GM18867 (cell line): ENCODE results near the gene KRTAP2-3.
"Not testable (repeated sequence)": the region's sequence is repeated elsewhere in the genome, so short reads cannot be mapped to it uniquely, and the experiment has no call there.

Source experiments
- ATAC-seq: cut with Tn5 transposase; IDR thresholded peaks from one replicate; pipeline ENCODE4 v1.9.1; 2021; ENCODE audit warnings: mild to moderate bottlenecking, moderate library complexity; ENCODE audit not compliant: unreplicated experiment

The KRTAP2-3 gene

DNA sequence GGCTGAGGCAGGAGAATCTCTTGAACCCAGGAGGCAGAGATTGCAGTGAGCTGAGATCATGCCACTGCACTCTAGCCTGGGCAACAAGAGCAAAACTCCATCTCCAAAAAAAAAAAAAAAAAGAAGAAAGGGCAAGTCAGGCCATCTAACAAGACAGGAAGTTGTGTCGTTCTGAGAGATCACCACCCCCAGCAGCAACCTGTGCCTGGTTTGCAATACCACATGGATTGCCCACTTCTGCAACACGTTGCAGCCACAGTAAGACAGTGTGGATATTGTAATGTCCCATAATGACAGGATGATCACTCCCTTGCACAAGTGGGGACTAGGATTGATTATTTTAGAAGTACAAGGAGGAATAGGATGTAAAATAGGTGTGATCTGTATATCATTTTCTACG lies 9.1 kb upstream of the KRTAP2-3 start:
- ATAC-seq, result no peak

DNA sequence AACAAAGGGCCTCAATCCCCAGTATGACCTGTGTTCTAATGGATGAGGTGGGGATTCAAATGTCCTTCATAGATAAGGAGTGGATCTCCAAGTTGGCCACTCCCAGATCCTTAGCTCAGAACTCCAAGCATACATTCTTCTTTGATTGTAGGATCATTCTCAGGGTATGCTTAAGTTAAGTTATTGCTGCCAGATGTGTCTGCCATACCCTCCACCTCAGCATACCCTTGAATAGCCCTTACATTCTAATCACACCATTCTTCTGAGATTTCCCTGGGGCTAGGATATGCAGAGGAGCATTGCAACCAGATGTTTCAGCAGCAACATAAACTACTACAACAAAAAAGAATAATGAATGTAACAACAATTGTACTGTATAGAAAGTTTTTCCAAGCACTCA lies 7.4 kb upstream of the KRTAP2-3 start:
- ATAC-seq, result no peak

GRCh38 chr17:41065829-41066624 lies 6.1 kb upstream of the KRTAP2-3 start, which contains the start of gene KRTAP2-4:
Gene KRTAP2-4 (minus strand): TSS chr17:41065879. CDS start chr17:41065845, 34 bp downstream.
- ATAC-seq, result no peak

DNA sequence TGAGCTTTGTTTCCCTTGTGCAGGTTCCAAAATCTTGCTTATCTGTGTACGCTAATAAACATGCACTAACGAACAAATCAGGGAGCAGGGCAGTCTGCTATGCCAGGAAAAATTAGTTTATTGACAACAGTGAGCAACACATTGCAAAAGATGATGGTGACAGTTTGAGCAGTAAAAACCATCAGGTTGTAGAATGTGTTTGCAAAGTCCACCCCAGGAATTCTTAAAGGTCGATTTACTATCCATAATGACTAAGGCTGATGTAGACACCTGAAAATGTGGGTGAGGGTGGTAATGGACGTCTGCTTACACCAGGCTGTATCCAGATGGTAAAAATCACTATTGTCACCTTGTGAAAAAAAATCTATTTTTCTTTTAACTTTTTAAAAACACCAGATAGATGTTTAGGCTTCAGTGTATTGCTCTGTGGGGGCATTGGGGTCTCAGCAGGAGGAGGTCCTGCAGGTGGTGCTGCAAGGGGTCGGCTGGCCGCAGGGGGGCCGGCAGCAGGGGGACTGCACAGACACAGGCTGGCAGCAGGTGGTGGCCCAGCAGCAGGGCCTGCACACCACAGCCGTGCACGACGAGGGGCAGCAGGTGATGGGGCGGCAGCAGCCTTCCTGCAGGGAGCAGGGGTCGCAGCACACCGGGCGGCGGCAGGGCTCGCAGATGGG lies 5.2 kb upstream of the KRTAP2-3 start:
- ATAC-seq, result not testable (repeated sequence)

DNA sequence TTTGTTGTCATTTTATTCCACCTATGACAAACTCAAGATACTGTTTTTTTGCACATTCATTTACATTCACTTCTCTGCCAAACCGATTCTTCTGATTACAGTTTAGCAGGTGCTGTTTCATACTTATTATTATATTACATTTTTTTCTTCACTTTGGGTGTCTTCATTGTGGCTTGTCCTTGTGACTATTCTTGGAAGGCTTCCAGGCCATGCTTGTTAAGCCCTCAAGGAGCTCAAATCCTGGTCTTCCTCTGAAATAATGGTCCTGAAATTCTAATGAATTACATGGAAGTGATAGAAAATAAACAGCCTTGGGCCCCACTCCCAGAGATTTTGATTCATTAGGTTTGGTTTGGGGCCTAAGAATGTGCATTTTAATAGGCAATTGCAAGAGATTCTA lies 4.4 kb upstream of the KRTAP2-3 start:
- no peak for ATAC-seq

DNA sequence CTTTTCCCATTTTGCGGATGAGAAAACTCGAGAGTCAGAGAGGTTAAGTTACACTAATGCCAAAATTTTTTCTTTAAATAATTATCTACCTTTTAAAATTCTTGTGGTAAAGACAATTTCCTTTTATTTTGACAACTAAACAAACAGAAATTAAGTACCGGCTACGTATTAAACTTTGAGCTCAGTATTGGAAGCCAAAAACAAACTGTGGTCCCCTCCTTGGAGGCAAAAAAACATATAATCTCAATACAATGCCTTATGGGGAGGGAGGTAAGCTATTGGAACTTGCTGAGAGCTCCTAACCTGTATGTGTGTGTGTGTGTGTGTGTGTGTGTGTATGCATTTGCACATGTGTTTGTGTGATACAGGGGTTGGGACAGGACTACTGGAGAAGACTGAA lies 3.5 kb upstream of the KRTAP2-3 start:
- no peak for ATAC-seq

- ATAC-seq, result no peak
Measured at GRCh38 chr17:41061964-41062363, 2.0 kb upstream of the KRTAP2-3 start.

DNA sequence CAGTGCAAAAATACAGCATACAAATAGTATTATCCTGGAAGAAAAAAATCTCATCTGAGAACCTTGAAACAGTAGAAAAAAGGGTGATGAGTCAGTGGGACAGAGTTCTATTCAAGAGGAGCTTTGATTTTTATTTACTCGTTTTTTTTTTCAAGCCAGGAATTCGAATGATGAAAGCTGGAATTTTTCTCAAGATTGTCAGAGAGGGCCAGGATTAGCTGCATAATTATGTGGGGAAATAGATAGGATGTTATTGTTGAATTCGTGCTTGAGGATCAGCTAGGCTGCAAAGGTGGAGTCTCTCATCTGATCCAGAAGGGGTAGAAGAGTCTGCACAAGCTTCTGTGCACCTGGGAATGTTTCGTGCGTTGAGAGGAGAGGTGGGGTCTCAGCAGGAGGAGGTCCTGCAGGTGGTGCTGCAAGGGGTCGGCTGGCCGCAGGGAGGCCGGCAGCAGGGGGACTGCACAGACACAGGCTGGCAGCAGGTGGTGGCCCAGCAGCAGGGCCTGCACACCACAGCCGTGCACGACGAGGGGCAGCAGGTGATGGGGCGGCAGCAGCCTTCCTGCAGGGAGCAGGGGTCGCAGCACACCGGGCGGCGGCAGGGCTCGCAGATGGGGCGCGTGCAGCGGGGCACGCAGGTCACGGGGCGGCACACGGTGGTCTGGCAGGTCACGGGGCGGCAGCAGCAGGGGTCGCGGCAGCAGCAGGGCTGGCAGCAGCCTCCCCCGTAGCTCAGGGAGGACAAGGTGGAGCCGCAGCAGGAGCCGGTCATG lies 450 bp downstream of the KRTAP2-3 start:
- not testable (repeated sequence) for ATAC-seq

- ATAC-seq, result no peak
Measured at GRCh38 chr17:41058741-41059140, 1.2 kb downstream of the KRTAP2-3 start.

DNA sequence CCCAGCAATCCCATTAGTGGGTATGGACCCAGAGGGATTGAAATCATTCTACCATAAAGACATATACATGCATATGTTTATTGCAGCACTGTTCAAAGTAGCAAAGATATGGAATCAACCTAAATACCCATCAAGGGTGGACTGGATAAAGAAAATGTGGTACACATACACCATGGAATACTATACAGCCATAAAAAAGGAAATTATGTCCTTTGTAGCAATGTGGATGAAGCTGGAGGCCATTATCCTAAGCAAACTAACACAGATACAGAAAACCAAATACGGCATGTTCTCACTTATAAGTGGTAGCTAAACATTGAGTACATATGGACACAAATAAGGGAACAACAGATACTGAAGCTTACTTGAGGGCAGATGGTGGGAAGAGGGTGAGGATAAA lies 2.4 kb downstream of the KRTAP2-3 start:
- ATAC-seq, result no peak

GRCh38 chr17:41055130-41055529 lies 4.8 kb downstream of the KRTAP2-3 start, which contains the start of gene KRTAP2-2:
Gene KRTAP2-2 (minus strand): TSS chr17:41055230. CDS start chr17:41055211, 19 bp downstream.
- ATAC-seq, result not testable (repeated sequence)

DNA sequence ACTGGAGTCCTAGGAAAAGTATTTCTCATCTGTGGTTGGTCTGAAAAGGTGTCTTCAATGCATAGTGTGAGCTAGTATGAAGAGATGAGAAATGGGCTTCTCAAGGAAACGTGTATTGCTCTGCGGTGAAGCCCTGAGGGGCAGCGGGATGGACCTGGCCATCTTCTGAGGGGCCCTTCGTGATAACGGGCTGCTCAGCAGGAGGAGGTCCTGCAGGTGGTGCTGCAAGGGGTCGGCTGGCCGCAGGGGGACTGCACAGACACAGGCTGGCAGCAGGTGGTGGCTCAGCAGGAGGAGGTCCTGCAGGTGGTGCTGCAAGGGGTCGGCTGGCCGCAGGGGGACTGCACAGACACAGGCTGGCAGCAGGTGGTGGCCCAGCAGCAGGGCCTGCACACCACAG lies 5.4 kb downstream of the KRTAP2-3 start:
- ATAC-seq, result not testable (repeated sequence)

GRCh38 chr17:41054025-41054424 lies 5.9 kb downstream of the KRTAP2-3 start:
- ATAC-seq, result no peak

- no peak for ATAC-seq
Measured at GRCh38 chr17:41052566-41052965, 7.3 kb downstream of the KRTAP2-3 start.

- no peak for ATAC-seq
Measured at GRCh38 chr17:41049110-41049509, 10.8 kb downstream of the KRTAP2-3 start.

DNA sequence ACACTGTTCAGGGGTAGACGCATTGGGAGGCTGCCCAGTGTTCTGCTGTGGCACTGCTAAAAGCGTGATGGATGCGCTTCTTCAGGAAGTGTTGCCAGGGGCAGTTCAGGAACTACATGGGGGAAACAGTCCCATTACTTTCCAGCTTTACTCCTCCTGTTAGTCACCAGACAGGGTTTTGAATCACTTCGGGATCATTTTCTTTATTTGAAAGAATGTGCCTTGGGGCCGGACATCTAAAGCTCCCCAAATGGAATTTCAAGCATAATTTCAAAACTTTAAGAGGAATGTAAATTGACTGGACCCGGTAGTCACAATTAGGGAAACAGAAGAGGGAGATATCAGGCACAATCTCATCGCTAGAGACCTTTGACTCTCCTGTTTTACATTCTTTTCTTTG lies 11.5 kb downstream of the KRTAP2-3 start:
- no peak for ATAC-seq

- ATAC-seq, result not testable (repeated sequence)
Measured at GRCh38 chr17:41046735-41047465, 13.0 kb downstream of the KRTAP2-3 start, which contains the start of gene KRTAP2-1. Gene KRTAP2-1 (minus strand): TSS chr17:41047316. CDS start chr17:41047267, 49 bp downstream.

- no peak for ATAC-seq
Measured at GRCh38 chr17:41042953-41043352, 17.0 kb downstream of the KRTAP2-3 start.

DNA sequence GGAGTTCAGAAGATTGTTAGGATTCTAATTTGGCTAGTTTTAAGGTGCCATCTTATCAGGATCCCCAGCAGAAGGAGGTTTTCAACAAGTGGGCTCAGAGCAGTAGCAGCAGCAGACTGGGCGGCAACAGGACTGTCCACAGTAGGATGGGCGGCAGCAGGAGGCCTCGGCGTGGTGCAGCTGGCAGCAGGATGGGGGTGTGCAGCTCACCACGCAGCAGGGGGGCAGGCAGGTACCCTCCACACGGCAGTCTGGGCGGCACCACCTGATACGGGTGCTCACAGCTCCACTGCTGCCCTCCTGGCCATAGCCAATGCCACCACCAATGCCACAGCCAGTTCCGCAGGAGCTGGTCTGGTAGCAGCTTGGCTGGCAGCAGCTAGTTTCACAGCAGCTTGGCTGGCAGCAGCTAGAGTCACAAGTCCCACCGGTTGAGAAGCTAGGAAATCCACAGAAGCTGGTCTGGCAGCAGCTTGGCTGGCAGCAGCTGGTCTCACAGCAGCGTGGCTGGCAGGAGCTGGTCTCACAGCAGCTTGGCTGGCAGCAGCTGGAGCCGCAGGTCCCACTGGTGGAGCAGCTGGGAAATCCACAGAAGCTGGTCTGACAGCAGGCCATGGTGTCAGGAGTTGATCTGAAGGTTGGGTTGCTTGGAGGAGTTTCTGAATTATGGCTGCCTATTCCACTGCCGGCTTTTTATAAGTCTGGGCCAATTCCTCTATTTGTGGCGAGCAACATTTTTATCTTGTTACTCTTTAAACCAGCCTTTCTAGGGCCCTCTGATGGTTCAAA lies 18.9 kb downstream of the KRTAP2-3 start, which contains the start of gene KRTAP1-1:
KRTAP1-1 (minus strand) TSS at position 668 of the 789 bp plus-strand sequence; CDS start at position 615, 53 bp downstream.
- not testable (repeated sequence) for ATAC-seq
